ENCODE data around the gene NKAIN2.
"Not testable (repeated sequence)": the region's sequence is repeated elsewhere in the genome, so short reads cannot be mapped to it uniquely, and the experiment has no call there.

Gene NKAIN2

DNA sequence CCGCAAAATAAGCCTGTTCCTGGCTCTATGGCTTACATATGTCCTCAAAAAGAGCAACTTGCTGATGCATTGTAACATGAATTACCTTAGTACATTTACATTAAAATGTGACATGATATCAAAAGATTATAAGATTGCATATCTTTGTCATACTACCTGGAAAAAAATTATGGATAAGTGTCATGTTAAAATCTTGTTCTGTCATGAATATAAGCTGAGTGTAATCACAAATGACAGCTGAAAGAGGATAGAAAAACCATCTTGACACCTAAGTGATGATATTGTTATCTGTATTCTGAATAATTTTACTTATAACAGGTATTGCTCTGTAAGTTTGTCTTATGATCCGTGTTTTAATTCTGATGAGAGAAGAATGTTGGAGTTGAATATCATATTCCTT lies 655.6 kb downstream of the NKAIN2 start:
- DNase-seq, result no peak

DNA sequence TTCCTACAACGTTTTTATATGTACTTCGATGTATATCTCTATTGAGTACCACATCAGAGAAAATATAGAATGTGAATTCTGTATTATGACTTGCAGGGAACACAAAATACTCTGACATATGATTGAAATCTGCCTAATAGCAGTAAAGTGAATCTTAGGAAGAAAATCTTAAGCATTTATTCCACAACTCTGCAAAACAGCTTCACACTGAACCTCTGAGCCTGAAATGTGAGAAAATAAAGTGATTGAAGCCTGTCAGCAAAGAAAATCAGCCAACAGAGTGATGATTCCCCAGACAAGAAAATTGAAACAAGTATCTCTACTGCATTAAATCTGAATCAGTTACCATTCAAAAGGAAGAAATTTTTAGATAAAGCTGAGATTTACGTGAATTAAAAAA lies 659.1 kb downstream of the NKAIN2 start:
- DNase-seq, result no peak

DNA sequence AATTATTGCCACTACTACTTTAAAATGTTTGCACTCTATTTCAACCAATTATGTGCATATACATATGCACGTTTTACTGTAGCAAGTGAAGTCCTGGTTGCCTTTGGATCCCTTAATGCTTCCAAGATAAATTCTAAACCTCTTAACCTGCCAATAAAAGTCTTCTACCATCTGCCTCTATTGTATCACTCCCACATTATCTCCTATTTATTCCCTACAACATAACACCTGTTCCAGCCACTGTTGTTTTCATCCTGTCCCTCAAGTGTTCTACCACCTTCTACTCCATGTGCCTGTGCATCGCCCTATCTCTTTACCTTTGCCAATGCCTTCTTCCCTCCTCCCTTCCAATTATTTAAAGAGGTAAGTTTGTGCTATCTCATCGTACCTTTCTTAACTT lies 659.6 kb downstream of the NKAIN2 start:
- no peak for DNase-seq

DNA sequence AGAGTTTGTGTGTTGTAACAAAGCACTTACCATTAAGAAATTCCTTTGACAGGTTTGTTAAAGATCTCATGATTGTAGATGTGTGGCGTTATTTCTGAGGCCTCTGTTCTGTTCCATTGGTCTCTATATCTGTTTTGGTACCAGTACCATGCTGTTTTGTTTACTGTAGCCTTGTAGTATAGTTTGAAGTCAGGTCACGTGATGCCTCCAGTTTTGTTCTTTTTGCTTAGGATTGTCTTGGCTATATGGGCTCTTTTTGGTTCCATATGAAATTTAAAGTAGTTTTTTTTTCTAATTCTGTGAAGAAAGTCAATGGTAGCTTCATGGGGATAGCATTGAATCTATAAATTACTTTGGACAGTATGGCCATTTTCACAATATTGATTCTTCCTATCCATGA lies 660.9 kb downstream of the NKAIN2 start:
- not testable (repeated sequence) for DNase-seq

DNA sequence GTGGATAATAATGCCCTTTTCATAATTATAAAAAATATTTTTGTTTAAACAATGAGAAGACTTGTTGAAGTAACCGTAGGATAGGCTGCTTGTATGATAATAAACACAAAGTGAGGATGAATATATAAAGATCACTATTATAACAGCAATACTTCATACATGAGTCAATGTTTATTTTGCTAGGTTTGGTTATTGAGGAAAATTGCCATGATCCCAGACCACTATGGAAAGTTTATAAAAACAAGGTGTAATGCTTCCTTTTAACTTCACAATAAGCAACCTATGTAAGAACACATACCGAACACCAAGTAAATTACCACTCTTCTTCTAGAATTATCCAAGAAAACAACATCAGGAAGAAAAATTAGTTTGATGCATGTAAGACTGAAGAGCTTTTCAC lies 663.3 kb downstream of the NKAIN2 start:
- DNase-seq, result no peak

DNA sequence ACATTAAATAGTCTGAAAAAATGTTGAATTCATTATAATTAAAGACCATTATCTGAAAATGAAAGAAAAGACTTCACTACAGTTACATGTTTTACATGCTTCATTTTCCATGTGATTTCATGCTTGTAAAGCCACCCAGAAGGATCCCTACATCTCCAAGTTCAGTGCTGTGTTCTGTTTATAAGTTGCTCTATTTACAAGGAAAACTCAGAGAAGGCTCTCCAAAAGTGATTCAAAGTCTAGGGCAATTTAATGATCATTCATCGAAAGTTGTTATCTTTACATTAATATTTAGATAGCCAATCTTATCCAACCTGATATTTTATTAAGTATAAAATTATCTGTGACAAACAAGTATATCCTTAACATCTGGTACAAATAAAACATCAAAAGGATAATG lies 663.7 kb downstream of the NKAIN2 start:
- DNase-seq, result no peak

DNA sequence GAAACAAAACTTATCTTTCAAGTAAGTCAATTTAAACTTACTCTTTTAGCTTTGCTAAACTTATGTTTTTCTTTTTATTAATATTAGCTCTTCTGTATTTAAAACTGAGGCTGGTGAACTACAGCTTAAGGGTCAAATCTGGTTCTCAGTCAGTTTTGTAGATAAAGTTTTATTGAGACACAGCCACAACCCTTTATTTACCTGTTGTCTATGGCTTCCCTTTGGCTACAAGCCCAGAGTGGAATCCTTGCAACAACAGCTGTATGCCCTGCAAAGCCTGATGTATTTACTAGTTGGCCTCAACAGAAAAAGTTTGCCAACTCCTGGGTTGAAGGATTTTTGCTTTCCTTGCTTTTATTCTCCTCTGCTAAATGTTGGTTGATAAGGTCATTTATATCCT lies 667.1 kb downstream of the NKAIN2 start:
- DNase-seq, result no peak

DNA sequence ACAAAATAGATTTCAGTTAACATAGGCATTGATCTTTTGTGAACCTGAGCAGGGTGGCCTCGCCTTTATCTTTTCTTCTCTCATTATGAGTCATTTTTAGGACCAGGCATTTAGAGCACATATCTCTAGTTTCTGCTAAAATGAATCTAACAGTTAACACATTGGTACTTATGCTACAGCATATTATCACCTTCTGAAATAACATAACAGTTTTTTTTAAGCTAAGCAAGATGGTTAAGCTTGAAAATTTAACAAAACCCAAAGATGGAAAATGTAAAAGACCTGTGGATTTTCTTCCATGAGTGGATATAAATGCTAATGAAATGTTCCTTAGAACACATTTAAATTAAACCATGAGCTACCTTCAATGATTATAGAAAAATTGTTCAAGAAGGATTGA lies 671.5 kb downstream of the NKAIN2 start:
- DNase-seq, result no peak

DNA sequence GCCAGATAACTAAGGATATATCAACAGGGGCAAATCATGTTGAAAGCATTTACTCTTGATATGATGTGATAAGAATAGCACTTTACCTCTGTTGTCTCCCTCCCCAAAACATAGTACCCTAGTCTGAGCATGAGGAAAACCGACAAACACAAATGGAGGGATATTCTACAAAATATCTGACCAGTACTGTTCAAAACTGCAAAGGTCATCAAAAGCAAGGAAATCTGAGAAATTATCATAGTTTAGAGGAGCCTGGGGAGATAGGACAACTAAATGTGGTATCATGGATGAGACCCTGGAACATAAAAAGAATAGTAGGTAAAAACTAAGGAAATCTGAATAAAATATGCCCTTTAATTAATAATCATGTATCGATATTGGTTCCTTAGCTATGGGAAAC lies 675.2 kb downstream of the NKAIN2 start:
- DNase-seq, result no peak

DNA sequence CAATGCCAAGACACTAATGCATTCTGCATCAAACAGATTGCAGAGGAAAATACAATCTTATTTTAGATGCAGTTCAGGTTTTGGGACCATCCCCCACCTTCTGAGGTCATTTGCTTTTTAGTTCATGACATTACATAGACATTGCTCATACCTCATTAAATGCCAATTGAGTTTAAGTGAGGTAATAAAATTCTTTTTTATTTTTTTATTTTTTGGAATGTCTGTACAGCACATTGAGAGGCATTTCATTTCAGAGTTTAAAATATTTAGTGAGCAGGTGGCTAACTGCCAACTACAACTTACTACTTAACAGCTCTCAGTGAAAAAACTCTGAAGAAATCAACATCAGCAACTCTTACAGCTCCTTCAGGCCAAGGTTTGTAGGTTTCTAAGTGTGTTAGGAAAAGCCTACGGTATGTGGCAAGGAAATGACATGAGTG lies 676.3 kb downstream of the NKAIN2 start:
- DNase-seq, result no peak

DNA sequence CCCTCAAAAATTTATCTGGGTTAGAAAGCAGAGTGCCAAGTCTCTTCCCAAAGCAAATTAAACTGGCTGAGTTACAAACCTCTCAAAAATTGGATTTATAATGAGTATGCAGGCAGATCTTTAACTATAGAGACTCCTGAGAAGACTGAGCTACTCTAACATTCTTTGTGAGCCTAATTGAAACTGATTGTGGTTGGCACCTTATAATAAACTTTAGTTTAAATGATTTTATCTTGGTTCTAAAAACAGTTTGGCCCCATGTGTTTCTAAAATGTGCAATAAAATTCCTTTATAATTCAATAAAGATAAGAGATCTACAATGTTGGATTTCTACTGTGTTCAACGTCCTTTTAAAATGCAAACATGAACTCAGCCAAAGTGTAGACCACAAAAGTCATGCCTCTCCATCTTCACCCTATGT lies 678.4 kb downstream of the NKAIN2 start:
- no peak for DNase-seq

DNA sequence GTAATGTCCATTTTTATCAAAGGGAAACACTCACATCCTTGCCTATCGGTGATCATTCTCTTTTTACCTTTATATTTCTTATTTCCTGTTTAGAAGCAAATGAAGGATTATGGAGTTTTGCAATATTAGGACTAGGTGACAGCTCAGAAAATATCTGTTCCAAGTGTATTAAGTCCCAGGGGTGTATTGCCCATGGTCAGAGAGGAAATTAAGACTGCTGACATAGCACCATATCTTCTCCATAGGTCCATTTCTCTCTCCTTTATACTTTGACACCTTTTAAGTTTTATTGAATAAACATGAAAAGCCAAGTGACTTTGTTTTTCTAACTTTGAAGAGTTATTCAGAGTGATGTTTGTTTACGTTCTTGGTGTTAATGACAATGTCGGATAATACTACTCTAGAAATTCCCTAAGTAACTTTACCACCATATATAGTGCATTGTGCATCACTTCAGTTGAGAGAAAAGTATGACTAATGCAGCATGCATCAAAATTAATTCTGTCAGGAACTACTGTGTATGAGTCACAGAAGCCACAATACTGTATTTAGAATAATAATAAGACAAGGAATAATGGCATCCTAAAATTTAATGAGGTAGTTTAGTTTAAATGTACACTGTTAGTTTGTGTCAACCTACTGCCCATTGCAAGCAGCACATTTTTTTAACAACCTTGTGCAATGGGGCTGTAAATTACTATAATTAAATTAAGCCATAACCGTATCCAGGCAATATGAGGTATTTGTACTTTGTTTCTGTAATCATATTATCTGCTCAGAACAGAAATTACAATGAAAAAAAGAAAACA lies 684.2 kb downstream of the NKAIN2 start:
- DNase-seq, result no peak

DNA sequence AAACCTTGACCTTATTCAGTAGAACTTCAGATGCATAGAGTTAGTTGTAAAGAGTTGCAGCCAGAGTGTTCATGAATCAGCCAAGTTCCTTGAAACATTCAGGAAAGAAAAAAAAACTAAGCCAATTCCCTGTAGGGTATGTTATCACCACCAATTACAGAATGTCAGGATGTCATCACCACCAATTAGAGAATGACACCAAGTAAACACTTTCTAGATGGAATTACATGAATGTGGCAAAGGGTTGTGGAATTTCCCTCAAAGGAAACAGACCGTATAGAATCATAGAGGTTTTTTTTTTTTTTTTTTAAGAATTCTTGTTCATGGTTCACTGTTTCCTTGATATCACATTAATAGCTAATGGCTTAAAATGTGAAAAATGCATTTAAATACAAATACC lies 686.5 kb downstream of the NKAIN2 start:
- DNase-seq, result no peak

DNA sequence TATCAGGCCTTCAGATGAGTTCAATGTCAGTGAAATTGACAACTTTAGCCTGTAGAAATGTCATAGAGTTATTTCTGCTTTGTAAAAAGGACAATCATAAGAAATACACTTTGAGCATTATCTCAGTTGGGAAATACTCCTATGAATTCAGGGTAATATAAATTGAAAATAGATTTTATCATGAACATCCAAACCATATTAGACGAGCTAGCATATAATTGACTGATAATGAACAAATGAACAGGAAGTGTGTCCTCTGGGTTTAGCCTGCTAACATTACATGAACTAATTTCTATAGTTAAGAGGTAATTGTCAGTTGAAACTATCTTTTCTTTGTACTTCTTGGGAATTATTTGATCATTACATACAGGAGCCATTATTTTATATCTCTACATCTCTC lies 689.6 kb downstream of the NKAIN2 start:
- DNase-seq, result no peak

DNA sequence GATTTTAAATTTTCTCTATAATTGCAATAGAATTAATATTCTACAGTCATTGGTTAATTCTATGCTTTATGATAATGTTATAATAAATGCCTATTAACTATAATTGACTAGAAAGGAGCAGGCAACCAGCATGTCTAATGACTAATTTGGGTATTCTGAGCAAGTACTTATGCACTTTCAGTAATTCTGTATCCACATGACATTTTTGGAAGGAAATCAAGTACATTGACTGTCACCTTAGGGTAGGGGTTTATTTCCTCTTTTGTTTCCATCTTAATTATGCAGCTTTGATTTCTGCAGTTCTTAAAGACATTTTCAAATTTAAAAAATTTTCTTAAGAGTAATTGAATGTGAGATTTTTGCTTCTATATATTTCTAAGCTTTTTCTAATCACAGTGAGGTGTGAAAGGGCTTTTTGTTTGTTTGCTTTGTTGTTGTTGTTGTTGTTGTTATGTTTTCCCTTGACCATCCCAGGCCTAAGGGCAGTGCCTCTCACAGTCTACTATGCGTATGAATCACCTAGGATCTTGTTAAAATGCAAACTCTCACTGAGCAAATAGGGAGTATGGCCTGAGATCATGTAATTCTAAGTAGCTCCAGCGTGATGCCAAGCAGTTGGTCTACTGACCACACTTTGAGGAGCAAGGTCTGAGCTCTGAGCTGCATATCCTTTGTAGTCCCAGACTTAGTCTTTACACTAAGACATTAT lies 691.4 kb downstream of the NKAIN2 start:
- DNase-seq, result no peak

DNA sequence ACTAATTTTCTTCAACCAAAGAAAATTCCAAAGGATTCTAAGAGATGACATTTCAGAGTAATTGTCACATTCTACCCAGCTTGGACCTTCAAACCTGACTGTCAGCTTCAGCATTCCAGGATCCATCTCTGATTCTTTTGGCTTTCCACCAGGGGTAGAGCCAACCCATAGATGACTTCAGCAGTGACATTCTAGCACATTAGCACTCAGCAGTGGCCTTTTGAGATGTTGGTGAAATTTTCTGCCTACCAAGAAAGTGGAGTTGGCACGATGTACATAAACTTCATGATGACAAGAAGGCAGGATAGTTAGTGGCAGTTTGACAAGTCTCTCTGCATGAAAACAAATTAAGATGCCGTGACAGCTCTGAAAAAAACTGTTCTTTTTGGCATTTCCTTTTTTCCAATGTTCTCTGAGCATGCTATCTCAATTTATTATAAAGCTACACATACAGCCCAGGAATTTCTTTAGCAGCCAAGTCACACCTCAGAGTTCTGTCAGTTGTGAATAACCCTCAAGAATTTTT lies 692.1 kb downstream of the NKAIN2 start:
- DNase-seq, result no peak

DNA sequence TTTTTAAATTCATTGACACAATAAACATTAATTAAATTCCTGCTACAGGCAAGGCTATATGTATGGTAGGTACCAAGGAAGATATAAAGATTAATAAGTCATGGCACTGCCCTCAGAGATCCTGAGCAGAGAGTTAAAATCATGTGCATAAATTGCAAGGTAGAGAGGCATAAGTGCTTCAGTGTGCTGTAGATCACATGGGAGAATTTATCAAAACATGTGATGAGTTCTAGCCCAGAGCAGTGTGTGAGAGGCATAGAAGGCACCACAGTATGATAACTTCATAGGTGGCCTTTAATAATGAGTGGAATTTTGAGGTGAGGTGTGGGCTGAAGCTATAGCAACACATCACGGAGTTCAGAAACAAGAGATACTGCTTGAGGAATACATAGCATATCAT lies 692.7 kb downstream of the NKAIN2 start:
- DNase-seq, result no peak

DNA sequence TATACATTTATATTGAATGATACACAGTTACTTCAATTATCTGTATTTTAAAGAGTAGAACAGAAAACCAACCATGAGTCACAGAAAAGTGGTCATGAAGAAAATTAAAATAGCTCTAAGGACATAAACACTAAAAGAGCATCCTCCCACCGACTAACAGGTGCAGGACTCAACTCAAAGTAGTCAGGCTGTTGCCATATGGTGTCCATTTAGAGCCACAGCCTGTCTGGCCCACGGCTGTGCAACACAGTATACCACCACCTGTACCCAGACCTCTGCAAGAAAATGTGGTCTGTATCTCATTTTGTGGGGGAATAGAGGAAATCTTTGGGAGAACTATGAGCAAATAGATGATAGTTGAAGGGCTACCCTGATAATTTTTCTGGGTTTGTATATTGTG lies 708.8 kb downstream of the NKAIN2 start:
- DNase-seq, result no peak

DNA sequence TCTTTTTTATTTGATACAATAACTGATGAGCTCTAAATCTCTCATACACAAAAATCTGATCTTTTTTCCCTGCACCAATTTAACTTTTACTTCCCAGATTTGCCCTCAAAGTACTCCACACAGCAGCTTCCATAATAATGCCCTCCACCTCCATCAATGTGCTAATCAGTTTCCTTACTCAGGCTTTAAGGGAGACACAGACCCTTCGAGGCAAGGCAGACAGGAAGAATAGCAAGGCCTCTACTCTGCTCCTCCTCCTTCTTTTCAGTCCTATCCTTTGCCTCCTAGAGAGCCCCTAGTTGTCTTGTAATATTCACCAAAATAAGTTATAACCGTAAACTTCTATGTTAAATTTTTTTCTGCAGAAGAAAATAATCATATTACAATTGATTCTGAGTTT lies 713.7 kb downstream of the NKAIN2 start:
- no peak for DNase-seq

DNA sequence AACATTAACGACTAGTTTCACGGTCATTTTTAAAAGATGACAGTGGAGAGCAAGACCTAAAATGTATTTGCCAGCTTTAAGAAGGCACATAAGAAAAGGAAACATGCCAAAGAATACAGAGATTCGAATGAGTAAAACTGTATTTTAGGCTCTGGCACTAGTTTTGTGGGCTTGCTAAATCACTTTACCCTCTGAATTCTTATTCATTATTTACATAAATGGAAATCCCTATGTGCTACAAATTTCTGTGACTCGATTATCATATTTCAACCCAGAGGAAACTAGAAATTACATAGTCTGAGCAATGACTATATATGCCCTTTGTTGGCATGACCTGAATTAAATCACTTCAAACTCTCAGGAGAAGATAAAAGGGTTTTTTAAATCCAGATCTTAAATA lies 716.8 kb downstream of the NKAIN2 start:
- no peak for DNase-seq

DNA sequence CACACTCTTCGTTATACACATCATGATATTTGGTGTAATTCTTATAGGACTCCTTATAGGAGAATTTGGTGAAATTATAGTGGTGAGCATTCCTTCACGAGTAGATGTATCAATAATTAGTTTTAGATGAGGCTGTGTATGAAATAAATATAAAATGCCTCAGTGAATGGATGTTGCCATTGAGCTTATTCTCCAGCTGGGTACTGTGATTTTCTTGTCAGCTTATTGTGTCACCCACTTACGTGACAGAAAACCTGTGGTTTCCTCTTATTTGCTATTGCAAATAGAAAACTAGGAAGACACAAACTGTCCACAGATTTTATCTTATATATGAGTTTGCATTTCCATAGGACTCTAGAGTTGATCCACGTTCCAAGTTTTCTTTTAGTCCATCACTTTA lies 718.7 kb downstream of the NKAIN2 start:
- no peak for DNase-seq

DNA sequence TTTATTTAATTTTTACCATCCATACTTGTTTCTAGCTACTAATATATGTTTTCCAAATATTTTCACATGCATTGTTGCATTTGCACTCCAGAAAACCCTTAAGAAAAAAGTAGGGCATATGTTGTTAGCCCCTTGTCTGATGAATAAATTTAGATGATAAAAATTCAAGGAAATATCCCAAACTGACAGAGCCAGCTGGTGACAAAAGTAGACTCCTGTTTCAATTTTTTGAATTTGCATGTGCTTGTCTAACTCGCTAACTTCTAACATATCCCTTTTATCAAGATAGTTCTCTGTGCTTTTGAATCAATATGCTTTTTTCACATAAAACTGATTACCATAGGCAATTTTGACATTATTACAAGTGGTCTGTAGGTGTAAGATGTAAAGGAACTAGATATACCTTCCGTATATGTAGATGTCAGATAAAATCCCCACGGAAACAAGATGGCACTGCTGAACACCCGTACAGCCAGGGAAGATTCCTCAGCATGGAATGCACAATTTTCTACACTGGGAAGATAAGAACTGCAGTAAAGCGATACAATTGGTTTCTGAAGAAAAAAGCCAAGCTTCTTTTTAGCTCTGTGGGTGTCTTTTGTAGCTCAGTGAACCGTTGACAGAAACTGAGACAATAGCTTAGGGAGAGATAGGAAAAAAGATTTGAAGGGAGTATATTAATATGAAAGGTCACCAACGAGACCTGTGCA lies 721.0 kb downstream of the NKAIN2 start:
- no peak for DNase-seq

DNA sequence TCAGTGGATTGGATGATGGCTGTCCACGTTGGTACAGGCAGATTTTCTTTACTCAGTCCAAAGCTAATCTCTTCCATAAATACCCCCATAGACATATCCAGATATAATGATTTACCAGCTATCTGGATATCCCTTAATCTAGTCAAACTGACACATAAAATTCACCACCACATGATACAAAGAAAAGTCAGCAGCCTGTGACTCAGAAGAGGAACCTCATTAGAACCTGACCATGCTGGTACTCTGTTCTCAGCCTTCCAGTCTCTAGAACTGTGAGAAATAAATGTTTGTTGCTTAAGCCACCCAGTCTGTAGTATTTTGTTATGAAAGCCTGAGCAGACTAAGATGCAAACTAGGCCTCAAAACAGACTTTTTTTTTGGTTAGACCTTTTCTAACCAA lies 727.3 kb downstream of the NKAIN2 start:
- no peak for DNase-seq

DNA sequence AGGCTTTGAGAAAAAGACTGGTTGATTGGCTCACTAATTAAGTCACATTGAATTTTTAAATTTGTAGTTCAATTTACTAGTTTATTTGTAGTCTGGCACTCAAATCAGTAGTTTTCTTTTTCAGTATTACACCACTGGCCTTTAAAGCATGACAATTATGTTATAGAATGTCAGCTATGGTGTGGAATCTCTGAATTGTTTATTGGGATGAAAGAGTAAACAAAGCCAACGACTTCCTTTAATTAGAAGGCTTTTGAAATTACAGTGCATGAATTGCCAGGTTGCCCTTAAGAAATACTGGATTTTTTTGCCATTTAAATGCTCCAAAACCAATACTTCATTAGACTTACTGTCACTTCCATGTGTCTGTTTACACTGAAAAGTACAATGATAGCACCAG lies 731.6 kb downstream of the NKAIN2 start:
- DNase-seq, result no peak

Measured in NCI-H1436 (cell line).